Psoas muscle (tissue), 8 donors: ENCODE measurements around the gene PAK5. TPM values are rescaled to one million over a fixed set of nuclear protein-coding genes. Genes with fewer than 3 reads are reported as not detected.

Experiments
- ATAC-seq, 4 donors: fragments of 200-7000 bp; cut with Tn5 transposase; one replicate each; pipeline ENCODE4 v1.9.1; 2020; ENCODE audit warnings: moderate library complexity in 3 of 4, mild to moderate bottlenecking in 2 of 4
- DNase-seq, 2 donors: peaks; one replicate each; pipeline ENCODE4 v3.0.0-alpha.2; 2020
- H3K27ac ChIP-seq: fragments of 200-600 bp; one replicate; pipeline ENCODE4 v1.8.0; 2022
- H3K27me3 ChIP-seq, 3 donors: fragments of 200-600 bp in 1 of 3; one replicate each; pipeline versions ENCODE4 v1.6.1 to v1.8.0; 2013 to 2022; ENCODE audit warnings: low read length in 2 of 3, mild to moderate bottlenecking in 2 of 3, moderate library complexity in 1 of 3; ENCODE audit not compliant: insufficient read depth in 3 of 3
- H3K36me3 ChIP-seq, 2 donors: fragments of 200-600 bp in 1 of 2; one replicate each; pipeline versions ENCODE4 v1.6.1 to v1.8.0; 2013 to 2022; ENCODE audit warnings: low read depth in 1 of 2, mild to moderate bottlenecking in 1 of 2, moderate library complexity in 1 of 2; ENCODE audit not compliant: insufficient read depth in 1 of 2
- H3K4me1 ChIP-seq: fragments of 200-600 bp; one replicate; pipeline ENCODE4 v1.8.0; 2022
- H3K4me3 ChIP-seq: fragments of 200-600 bp; one replicate; pipeline ENCODE4 v1.8.0; 2022; ENCODE audit warnings: mild to moderate bottlenecking
- H3K9me3 ChIP-seq: fragments of 200-600 bp; one replicate; pipeline ENCODE4 v1.8.0; 2022
- WGBS, 3 donors: extraction: QIAGEN DNeasy Blood & Tissue Kit; methylation state at CpG; one replicate each; pipeline versions ENCODE4 v1.1.6 to v1.1.7; 2013; 5-methylcytosine and 5-hydroxymethylcytosine counted together
- intact Hi-C, 2 donors: fragments of 100-400 bp; cut with DNase I; formaldehyde crosslinking; loops; one replicate each; pipeline versions ENCODE4 v1.11.0 to v1.14.2; 2022
- polyA plus RNA-seq, 3 donors: library from polyadenylated mRNA; stranded (reverse); fragments of 200-250 nt; gene quantifications; one replicate each; pipeline ENCODE4 v1.2.3, GENCODE V29; 2013
- total RNA-seq, 4 donors: library from RNA; stranded (reverse); fragmentation: NEBNext Ultra II Directional in 2 of 4; extraction: Animal tissue kit (Norgen Biotek cat#: 25700) in 2 of 4; gene quantifications; one replicate each; pipeline versions ENCODE4 v1.2.1 to v1.2.4, GENCODE V29; 2021 to 2023
- TF ChIP-seq, protein P1 (sequence below): fragments of 200-600 bp; IDR thresholded peaks from one replicate; pipeline ENCODE4 v1.8.0; 2022; ENCODE audit warnings: antibody characterized with exemption
- donor health status: healthy with polysubstance abuse.
- donor health status: DM: no; HTN: no; CAD: no; lungs with moderate emphysema.
- donor health status: Bipolar disorder and iron deficiency.
- donor health status: healthy.
- donor health status: DM: yes; HTN: yes; CAD: no.
- donor health status: DM: no; HTN: no; CAD: no.
- donor health status: DM: no; HTN: no; CAD: no.
- donor health status: DM: yes; HTN: yes; CAD: no.

The PAK5 gene
- total and polyA plus RNA-seq, 7 donors = 0.01 TPM; not detected in 6

DNA sequence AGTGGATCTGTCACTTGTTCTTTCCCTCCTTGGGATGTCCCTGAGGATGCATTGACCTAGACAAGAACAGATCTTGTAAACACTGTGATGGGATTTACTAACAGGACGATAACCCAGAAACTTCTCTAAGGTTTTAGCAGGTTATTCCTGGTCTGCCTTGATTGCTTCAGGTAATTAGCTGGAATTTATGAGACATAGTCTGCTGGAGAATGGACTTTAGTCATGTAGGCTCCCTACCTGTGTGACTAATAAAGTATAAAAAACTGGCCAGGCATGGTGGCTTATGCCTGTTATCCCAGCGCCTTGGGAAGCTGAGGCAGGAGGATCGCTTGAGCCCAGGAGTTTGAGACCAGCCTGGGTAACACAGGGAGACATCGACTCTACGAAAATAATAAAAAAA lies 96.1 kb downstream of the PAK5 start:
- ATAC-seq = no peak
- TF ChIP-seq, protein P1, sequence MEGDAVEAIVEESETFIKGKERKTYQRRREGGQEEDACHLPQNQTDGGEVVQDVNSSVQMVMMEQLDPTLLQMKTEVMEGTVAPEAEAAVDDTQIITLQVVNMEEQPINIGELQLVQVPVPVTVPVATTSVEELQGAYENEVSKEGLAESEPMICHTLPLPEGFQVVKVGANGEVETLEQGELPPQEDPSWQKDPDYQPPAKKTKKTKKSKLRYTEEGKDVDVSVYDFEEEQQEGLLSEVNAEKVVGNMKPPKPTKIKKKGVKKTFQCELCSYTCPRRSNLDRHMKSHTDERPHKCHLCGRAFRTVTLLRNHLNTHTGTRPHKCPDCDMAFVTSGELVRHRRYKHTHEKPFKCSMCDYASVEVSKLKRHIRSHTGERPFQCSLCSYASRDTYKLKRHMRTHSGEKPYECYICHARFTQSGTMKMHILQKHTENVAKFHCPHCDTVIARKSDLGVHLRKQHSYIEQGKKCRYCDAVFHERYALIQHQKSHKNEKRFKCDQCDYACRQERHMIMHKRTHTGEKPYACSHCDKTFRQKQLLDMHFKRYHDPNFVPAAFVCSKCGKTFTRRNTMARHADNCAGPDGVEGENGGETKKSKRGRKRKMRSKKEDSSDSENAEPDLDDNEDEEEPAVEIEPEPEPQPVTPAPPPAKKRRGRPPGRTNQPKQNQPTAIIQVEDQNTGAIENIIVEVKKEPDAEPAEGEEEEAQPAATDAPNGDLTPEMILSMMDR = no peak
- H3K9me3 ChIP-seq = no peaks in the 10 kb centered on the region
- H3K4me1 ChIP-seq = no peaks in the 10 kb centered on the region
- H3K36me3 ChIP-seq = no peaks in the 10 kb centered on the region
- no peaks in the 10 kb centered on the region for H3K27me3 ChIP-seq
- no peak overlapping the region for H3K27ac ChIP-seq
- no peak for DNase-seq
- intact Hi-C loops = no loop called here
- 80 to 87% (median 82%) methylated on average over 5 of the region's 5 CpGs for WGBS, 3 donors
- no peak overlapping the region for H3K4me3 ChIP-seq

DNA sequence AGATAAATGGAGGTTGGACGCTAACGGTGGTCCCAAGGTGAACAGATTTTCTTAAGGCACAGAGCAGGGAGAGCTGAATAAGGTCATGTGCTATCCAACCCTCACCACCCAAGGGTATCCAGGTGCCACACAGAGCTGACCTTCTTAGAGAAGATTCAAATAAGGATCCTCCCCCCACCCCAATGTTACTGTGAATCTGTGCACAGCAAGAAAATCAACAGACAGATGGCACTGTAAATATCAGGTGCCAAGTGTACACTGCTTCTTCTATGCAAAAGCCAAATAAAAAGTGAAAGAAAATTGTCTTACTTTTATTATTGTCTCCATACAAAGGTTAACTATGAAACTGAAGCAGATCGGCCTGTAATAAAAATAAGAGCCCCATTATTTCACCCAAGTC lies 96.9 kb downstream of the PAK5 start:
- Histone ChIP-seq H3K27ac (no peak overlapping the region), H3K9me3 (no peaks in the 10 kb centered on the region), H3K27me3 (no peaks in the 10 kb centered on the region), H3K4me1 (no peaks in the 10 kb centered on the region), H3K36me3 (no peaks in the 10 kb centered on the region), H3K4me3 (no peak overlapping the region)
- intact Hi-C loops = no loop called here
- TF ChIP-seq, protein P1 = no peak
- DNase-seq (no peak), ATAC-seq (no peak)
- 69 to 80% (median 71%) methylated on average over 3 of the region's 3 CpGs for WGBS, 3 donors

DNA sequence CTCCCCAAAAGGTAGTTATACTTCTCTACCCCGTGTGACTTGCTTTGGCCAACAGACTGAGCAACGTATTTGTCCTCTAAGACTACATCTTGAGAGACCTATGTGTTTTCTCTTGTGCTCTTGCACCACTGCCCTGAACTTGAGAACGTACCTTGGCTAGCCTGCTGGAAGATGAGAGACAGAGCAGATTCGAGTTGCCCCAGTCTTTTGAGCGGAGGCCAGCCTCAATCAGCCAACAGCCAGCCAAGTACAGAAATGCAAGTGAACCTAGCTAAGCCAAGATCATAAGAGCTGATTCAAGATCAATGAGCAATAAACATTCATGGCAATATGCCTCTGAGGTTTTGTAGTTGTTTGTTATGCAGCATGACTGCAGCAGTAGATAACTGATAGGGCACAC lies 98.4 kb downstream of the PAK5 start:
- TF ChIP-seq, protein P1 = no peak

DNA sequence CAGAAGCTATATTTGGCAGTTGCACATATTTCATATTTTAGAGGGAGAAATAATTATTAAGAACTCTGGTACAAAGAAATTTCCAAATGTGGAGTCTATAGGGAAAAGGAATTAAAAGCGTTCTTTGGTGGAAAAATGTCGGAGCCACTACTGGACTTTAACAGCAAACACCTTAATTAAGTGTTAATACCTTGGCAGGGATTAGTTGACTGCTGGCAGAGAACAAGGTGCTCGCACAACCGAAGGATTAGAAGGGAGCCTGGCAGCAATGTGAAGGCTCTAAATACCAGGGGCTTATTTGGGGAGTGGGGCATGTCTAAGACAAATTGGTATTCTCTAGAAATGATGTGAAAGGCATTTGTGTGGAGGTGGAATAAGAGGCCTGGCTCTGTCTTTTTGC lies 98.9 kb downstream of the PAK5 start:
- H3K4me3 ChIP-seq = no peak overlapping the region
- H3K27me3 ChIP-seq = no peaks in the 10 kb centered on the region
- DNase-seq (no peak), ATAC-seq (no peak)
- intact Hi-C loops = no loop called here
- 73 to 84% (median 77%) methylated on average over 4 of the region's 4 CpGs for WGBS, 3 donors
- H3K4me1 ChIP-seq = no peaks in the 10 kb centered on the region
- H3K27ac ChIP-seq = no peak overlapping the region
- no peaks in the 10 kb centered on the region for H3K9me3 ChIP-seq
- no peaks in the 10 kb centered on the region for H3K36me3 ChIP-seq
- TF ChIP-seq, protein P1 = no peak

More for the DNA sequence above, 98.4 kb downstream of the PAK5 start:
- Histone ChIP-seq H3K4me1 (no peaks in the 10 kb centered on the region), H3K36me3 (no peaks in the 10 kb centered on the region), H3K9me3 (no peaks in the 10 kb centered on the region), H3K27ac (no peak overlapping the region), H3K27me3 (no peaks in the 10 kb centered on the region), H3K4me3 (no peak overlapping the region)
- DNase-seq (no peak), ATAC-seq (no peak)
- intact Hi-C loops = no loop called here
- WGBS, 3 donors = 71 to 77% (median 76%) methylated on average over 5 of the region's 5 CpGs

DNA sequence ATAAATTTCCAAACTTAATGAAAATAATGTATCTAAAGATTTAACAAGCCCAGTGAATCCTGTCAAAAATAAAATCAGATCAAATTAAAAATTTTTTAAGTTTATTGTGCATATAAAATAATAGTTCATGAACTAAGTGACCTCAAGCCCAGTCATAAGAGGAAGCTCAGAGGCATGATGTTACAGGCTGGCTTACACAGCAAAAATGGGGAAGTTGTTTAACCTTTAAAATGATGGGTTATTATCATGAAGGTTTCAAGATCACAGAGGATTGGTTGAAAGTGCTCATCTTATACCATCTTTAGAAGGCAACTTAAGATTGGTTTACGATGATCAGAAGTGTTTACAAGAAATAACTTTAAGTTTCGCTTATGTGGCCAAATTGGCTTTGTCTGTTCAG lies 102.5 kb downstream of the PAK5 start:
- no peaks in the 10 kb centered on the region for H3K36me3 ChIP-seq
- WGBS, 3 donors = 90 to 93% (median 92%) methylated on average over 2 of the region's 2 CpGs
- intact Hi-C loops = no loop called here
- TF ChIP-seq, protein P1 = no peak
- DNase-seq (no peak), ATAC-seq (no peak)
- no peaks in the 10 kb centered on the region for H3K27me3 ChIP-seq
- H3K4me1 ChIP-seq = no peaks in the 10 kb centered on the region
- H3K4me3 ChIP-seq = no peak overlapping the region
- H3K27ac ChIP-seq = no peak overlapping the region
- no peaks in the 10 kb centered on the region for H3K9me3 ChIP-seq
